Suppressor macrophage (primary cell): ENCODE results near the gene SEMA6A.

Experiments
- DNase-seq, 4 experiments: peaks; one replicate each; pipeline ENCODE4 v3.0.0-alpha.2; 2020 to 2022

SEMA6A gene

GRCh38 chr5:116436674-116437350 lies 137.8 kb downstream of the SEMA6A start:
- DNase-seq, result no peak

- no peak for DNase-seq
Observed at GRCh38 chr5:116428966-116429365, 145.7 kb downstream of the SEMA6A start.

- no peak for DNase-seq
Observed at GRCh38 chr5:116428413-116428812, 146.2 kb downstream of the SEMA6A start.

DNA sequence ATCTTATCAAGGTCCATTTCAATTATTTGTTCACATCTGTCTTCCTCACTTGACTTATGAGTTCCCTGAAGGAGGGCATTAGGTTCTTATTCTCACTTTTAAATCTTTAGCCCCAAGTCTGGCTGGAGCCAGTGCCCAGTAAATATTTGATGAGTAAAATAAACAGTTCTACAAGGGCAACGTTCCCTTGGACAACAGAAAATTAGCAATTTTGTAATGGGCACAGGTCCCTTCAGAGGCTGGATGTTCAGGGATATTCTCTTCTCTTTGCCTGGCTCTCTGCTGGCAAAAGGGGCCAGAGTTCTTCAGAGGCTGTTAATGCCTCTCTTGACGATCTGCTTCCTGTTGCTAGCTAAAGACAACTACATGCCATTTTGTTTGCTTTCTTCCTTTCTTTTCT lies 149.7 kb downstream of the SEMA6A start:
- DNase-seq, result no peak

DNA sequence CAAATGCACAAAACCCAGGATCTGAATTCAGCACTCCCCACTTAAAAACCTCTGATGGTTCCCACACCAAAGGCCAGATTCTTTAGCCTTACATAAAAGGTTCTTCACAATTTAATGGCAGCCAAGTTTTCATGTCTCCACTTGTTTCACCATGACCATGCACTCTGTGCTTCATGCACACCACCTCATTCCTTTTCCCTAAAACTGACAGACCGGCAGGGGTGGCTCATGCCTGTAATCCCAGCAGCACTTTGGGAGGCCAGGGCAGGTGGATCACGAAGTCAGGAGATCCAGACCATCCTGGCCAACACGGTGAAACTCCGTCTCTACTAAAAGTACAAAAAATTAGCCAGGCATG lies 150.4 kb downstream of the SEMA6A start:
- DNase-seq, result no peak

- DNase-seq, result no peak
Observed at GRCh38 chr5:116423587-116424257, 150.9 kb downstream of the SEMA6A start.

DNA sequence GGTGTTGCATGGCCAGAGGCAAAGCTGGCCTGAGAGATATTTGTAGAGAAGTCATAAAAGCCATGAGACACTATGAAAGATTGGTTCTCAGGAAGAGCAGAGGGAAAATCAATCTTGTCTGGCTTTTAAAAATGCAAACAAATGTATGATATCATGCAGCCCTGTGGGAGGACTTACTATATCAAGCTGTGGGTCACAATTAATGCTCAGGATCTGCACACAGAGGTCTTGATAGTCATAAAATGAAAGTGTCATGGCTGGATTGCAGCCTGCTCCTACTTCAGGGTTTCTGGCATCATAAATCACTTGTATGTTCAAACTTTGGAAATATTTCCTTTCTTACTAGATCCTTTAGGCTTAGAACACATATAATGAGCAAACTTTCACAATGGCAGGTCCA lies 151.5 kb downstream of the SEMA6A start:
- DNase-seq, result no peak

DNA sequence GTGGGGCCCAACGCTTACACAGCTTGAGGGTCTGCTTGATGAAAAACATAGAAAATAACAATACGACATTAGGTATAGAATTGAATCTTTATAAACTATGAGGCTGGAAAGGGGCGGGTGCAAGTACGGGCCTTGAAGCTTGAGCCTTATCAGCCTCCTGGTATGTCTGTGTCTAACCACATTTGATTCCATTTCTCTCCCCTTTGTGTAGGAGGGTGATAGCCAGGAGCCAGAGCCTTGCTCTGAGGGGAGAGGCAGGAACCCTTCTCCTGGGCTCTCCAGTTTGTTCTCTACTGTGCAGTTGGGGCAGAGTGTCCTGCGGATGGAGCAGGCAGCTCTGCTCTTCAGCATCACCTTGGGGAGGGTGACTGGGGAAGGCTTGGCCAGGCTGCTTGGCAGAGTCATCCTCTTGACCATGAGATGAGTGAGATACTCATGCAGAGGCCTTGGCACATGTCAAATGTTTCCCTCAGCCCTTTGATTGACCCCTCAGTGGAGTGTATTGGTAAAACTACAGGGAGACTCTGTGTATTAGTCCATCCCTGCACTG lies 153.5 kb downstream of the SEMA6A start:
- no peak for DNase-seq

GRCh38 chr5:116420540-116420939 lies 154.1 kb downstream of the SEMA6A start:
- no peak for DNase-seq

- peak in 3 of 4 experiments; percentile 6 to 34 (median 30) for DNase-seq
Observed at GRCh38 chr5:116419258-116419657, 155.4 kb downstream of the SEMA6A start.

GRCh38 chr5:116418774-116419173 lies 155.8 kb downstream of the SEMA6A start:
- DNase-seq, result no peak

DNA sequence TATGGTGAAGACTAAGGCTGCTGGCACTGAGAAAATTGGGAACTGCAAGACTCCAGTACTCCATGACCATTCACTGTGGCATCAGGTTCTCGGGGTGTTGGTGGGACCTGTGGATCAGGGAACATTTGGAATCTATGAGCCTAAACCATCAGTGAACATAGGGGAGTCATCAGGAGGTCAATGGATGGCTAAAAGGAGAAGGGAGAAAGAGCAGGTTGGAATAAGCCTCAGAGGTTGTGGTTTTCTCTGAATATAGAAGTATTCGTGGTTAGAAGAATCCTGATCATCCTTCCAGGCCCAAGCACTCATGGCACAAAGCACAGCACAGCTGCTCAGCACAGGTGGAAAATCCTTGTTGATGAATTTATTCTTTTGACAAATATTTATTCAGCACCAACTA lies 156.6 kb downstream of the SEMA6A start:
- DNase-seq, result no peak

DNA sequence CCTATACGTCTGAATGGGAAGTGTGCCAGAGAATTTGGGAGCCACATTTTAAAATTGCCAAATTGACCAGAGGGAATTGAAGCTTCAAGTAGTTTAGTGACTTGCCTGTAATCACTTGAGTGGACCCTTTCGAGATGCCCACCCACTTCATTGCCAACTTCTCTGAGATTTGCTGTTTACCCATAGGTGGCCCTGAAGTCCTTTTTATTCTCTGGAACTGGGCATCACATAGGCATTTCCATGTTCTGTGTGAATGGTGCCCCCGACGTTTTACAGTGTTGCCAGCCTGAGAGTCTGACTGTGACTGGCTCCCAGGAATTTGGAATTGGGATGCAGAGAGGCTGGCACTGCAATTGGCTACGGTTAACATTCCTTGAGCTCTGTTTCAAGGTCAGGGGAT lies 158.6 kb downstream of the SEMA6A start:
- no peak for DNase-seq

DNA sequence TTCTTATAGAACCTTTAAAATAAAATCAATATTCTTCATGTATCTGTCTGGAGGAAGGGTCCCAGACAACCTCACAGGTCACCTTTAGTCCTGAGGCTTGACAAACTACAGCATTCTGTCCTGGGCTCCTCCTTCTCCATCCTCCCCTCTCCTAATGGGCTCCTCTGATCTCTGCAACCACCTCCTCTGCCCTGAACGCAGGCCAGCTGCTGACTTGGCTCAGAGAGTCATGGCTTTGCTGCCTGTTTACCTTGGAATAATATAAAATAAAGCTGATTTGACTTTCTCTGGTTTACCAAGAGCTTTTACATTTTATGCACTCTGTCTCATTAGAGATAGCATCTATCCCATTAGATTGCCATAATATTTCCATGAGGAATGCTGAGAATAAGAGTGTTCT lies 159.4 kb downstream of the SEMA6A start:
- no peak for DNase-seq

- peak in 1 of 4 experiments; percentile 9 for DNase-seq
Observed at GRCh38 chr5:116411101-116411571, 163.5 kb downstream of the SEMA6A start.

DNA sequence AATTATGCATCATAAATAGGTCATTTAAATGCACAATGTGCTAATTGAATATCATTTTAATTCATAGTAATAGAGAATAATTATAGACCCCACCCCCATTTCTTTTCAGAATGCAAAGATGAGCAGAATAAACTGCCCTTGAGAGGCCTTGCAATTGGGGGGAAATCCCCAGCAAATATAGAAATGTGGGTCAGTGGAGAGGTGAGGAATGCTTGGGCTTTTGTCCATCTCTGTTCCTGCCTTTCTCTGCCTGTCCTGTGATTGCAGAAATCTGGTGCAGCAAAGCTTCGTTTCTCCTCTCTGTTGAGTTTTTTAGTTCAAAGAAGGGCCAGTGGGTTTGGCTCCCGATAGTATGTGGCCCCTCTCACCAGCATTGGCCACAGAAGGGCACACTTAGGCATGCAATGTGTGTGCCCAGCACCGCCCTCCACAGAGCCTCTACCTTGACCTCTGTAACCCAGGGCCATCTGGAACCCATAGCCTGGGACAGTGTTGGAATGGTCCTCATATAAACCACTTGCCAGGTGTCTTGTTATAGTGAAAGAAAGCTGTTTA lies 164.2 kb downstream of the SEMA6A start:
- DNase-seq, result no peak

GRCh38 chr5:116409591-116410296 lies 164.9 kb downstream of the SEMA6A start:
- no peak for DNase-seq

GRCh38 chr5:116406306-116407041 lies 168.1 kb downstream of the SEMA6A start:
- DNase-seq, result no peak

- no peak for DNase-seq
Observed at GRCh38 chr5:116404792-116405191, 169.8 kb downstream of the SEMA6A start.

GRCh38 chr5:116404016-116404415 lies 170.6 kb downstream of the SEMA6A start:
- DNase-seq, result no peak

- DNase-seq, result no peak
Observed at GRCh38 chr5:116402235-116402634, 172.4 kb downstream of the SEMA6A start.

GRCh38 chr5:116401576-116401975 lies 173.0 kb downstream of the SEMA6A start:
- DNase-seq, result no peak
